HG03575 (cell line): Measurements from ENCODE around the gene MRPS25.
"Not testable (repeated sequence)": the region's sequence is repeated elsewhere in the genome, so short reads cannot be mapped to it uniquely, and the experiment has no call there.

Experiments
- ATAC-seq: cut with Tn5 transposase; IDR thresholded peaks from one replicate; pipeline ENCODE4 v1.9.1; 2021; ENCODE audit not compliant: unreplicated experiment, insufficient number of reproducible peaks, low FRiP score; ENCODE audit errors: extremely low read depth

Gene MRPS25

DNA sequence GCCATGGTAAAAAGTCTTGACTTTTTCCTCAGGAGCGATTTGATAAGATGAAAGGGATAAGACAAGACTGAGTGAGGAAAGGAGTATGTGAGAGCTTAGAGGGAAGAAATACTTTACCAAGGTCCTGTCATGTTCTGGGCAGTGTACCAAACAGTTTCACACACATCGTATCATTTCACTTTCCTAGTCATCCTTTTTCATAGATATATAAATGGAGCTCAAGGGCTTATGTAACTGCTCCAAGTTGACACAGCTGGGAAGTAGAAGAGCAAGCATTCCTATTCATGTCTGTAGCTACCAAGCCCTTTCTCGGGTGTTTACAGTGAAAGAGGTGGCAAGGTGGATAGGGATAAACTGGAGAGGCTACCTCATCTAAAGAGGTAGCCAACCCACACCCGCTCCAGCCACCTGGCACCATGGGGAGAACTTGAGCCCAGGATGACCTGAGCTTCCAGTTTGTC, 57.4 kb downstream of the MRPS25 start:
- no peak for ATAC-seq

DNA sequence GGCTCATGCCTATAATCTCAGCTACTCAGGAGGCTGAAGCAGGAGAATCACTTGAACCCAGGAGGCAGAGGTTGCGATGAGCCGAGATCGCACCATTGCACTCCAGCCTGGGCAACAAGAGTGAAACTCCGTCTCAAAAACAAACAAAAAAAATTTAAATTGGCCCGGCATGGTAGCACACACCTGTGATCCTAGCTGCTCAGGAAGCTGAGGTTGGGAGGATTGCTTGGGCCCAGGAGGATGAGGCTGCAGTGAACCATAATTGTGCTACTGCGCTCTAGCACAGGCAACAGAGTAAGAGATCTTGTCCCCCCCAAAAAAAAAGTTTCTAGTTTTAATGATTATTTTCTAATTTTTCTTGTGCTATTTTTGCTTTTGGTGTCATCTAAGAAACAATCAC, 65.9 kb downstream of the MRPS25 start:
- not testable (repeated sequence) for ATAC-seq
